GM23338 (cell line): ENCODE measurements around the gene ACOT11. TPM values are rescaled to one million over a fixed set of nuclear protein-coding genes. Genes with fewer than 3 reads are reported as not detected.

Source experiments
- ATAC-seq: fragments of 200-7000 bp; cut with Tn5 transposase; 3 replicates; pipeline ENCODE4 v1.9.1; 2020
- DNase-seq: peaks from one replicate; pipeline ENCODE4 v3.0.0-alpha.2; 2015; ENCODE audit warnings: low spot score
- H2AFZ ChIP-seq: fragments of 200-600 bp; sonication (generic); 2 replicates; pipeline ENCODE4 v1.8.0; 2016; ENCODE audit warnings: antibody characterized with exemption, mild to moderate bottlenecking, moderate library complexity
- H3F3A ChIP-seq: fragments of 200-600 bp; sonication (generic); replicated peaks from 2 replicates; pipeline ENCODE4 v1.8.0; 2017; ENCODE audit warnings: antibody characterized with exemption, mixed run types, low read depth
- H3K27ac ChIP-seq: fragments of 200-600 bp; sonication (generic); 2 replicates; pipeline ENCODE4 v1.6.1; 2016; ENCODE audit warnings: low read depth
- H3K27me3 ChIP-seq: fragments of 200-600 bp; sonication (generic); 2 replicates; pipeline ENCODE4 v1.8.0; 2016; ENCODE audit warnings: mild to moderate bottlenecking, mixed run types, moderate library complexity; ENCODE audit not compliant: insufficient read depth
- H3K36me3 ChIP-seq: fragments of 200-600 bp; sonication (generic); 2 replicates; pipeline ENCODE4 v1.8.0; 2016; ENCODE audit warnings: mild to moderate bottlenecking; ENCODE audit not compliant: insufficient read depth
- H3K4me1 ChIP-seq: fragments of 200-600 bp; sonication (generic); 2 replicates; pipeline ENCODE4 v1.8.0; 2016; ENCODE audit warnings: mild to moderate bottlenecking, moderate library complexity; ENCODE audit not compliant: insufficient read depth
- H3K4me2 ChIP-seq: fragments of 200-600 bp; sonication (generic); 2 replicates; pipeline ENCODE4 v1.7.1; 2017; ENCODE audit warnings: mixed run types
- H3K4me3 ChIP-seq: fragments of 200-600 bp; sonication (generic); 2 replicates; pipeline ENCODE4 v1.6.1; 2016; ENCODE audit warnings: mixed run types
- H3K79me2 ChIP-seq: fragments of 200-600 bp; sonication (generic); replicated peaks from 2 replicates; pipeline ENCODE4 v1.8.0; 2017; ENCODE audit warnings: mild to moderate bottlenecking; ENCODE audit not compliant: insufficient read depth
- H3K9me2 ChIP-seq: fragments of 200-600 bp; sonication (generic); 2 replicates; pipeline ENCODE4 v1.8.0; 2017; ENCODE audit not compliant: insufficient read depth
- H4K20me1 ChIP-seq: fragments of 200-600 bp; sonication (generic); replicated peaks from 2 replicates; pipeline ENCODE4 v1.8.0; 2017; ENCODE audit warnings: mild to moderate bottlenecking; ENCODE audit not compliant: insufficient read depth
- H3K27ac Mint-ChIP-seq: 2 replicates; pipeline ENCODE4 v1.8.0; 2020; ENCODE audit warnings: inconsistent platforms, mild to moderate bottlenecking, moderate library complexity, mixed read lengths
- H3K27me3 Mint-ChIP-seq: 3 replicates; pipeline ENCODE4 v1.8.0; 2022; ENCODE audit warnings: low read depth, mild to moderate bottlenecking, moderate library complexity, mixed read lengths, inconsistent platforms; ENCODE audit not compliant: insufficient read depth, poor library complexity
- H3K36me3 Mint-ChIP-seq: 3 replicates; pipeline ENCODE4 v1.8.0; 2021; ENCODE audit warnings: low read depth, mild to moderate bottlenecking, inconsistent platforms, moderate library complexity, mixed read lengths
- H3K4me1 Mint-ChIP-seq: 3 replicates; pipeline ENCODE4 v1.8.0; 2020; ENCODE audit warnings: mild to moderate bottlenecking, inconsistent platforms, mixed read lengths
- H3K4me3 Mint-ChIP-seq: 3 replicates; pipeline ENCODE4 v1.8.0; 2021; ENCODE audit warnings: moderate library complexity, mild to moderate bottlenecking, inconsistent platforms, mixed read lengths
- H3K9me3 Mint-ChIP-seq: 3 replicates; pipeline ENCODE4 v1.8.0; 2020; ENCODE audit warnings: moderate library complexity, mild to moderate bottlenecking, inconsistent platforms, mixed read lengths
- CREB1 ChIP-seq: fragments of 250-450 bp; sonication (Bioruptor Pico); IDR thresholded peaks from 2 replicates; pipeline ENCODE4 v1.5.0; 2020; ENCODE audit warnings: low read depth, mild to moderate bottlenecking, moderate library complexity
- CTCF ChIP-seq, 2 experiments: fragments of 200-600 bp in 1 of 2; sonication (generic) in 1 of 2; conservative IDR thresholded peaks; 2 replicates each; pipeline versions ENCODE4 v1.5.1 to v1.6.1; 2016 to 2017; ENCODE audit warnings: antibody characterized with exemption in 2 of 2, low read depth in 2 of 2, mild to moderate bottlenecking in 2 of 2, moderate library complexity in 1 of 2
- EZH2 ChIP-seq: fragments of 200-600 bp; sonication (generic); IDR thresholded peaks from one replicate; pipeline ENCODE4 v1.8.0; 2017; ENCODE audit warnings: antibody characterized with exemption, mild to moderate bottlenecking, low read depth; ENCODE audit not compliant: unreplicated experiment
- EZH2phosphoT487 ChIP-seq: fragments of 200-600 bp; sonication (generic); IDR thresholded peaks from one replicate; pipeline ENCODE4 v1.8.1; 2018; ENCODE audit warnings: antibody characterized with exemption; ENCODE audit not compliant: unreplicated experiment
- NANOG ChIP-seq: IDR thresholded peaks from 2 replicates; pipeline ENCODE4 v1.6.1; 2016; ENCODE audit warnings: antibody characterized with exemption, borderline replicate concordance
- POLR2AphosphoS5 ChIP-seq: IDR thresholded peaks from 2 replicates; pipeline ENCODE4 v1.6.1; 2016; ENCODE audit warnings: antibody characterized with exemption, low read depth
- REST ChIP-seq: IDR thresholded peaks from one replicate; pipeline ENCODE4 v1.6.1; 2018; ENCODE audit warnings: antibody characterized with exemption; ENCODE audit not compliant: unreplicated experiment
- STAT1 ChIP-seq: IDR thresholded peaks from one replicate; pipeline ENCODE4 v1.6.1; 2016; ENCODE audit warnings: antibody characterized with exemption; ENCODE audit not compliant: unreplicated experiment
- ZNF114 ChIP-seq: fragments of 250-450 bp; sonication (Bioruptor Pico); IDR thresholded peaks from 2 replicates; pipeline ENCODE4 v1.5.0; 2020; ENCODE audit warnings: mild to moderate bottlenecking, moderate library complexity
- ZNF331 ChIP-seq: fragments of 250-450 bp; sonication (Bioruptor Pico); IDR thresholded peaks from 2 replicates; pipeline ENCODE4 v1.5.0; 2020; ENCODE audit warnings: low read depth, mild to moderate bottlenecking, moderate library complexity
- ZNF462 ChIP-seq: fragments of 250-450 bp; sonication (Bioruptor Pico); IDR thresholded peaks from 2 replicates; pipeline ENCODE4 v1.5.0; 2020; ENCODE audit warnings: mild to moderate bottlenecking, moderate library complexity
- polyA plus RNA-seq: library from polyadenylated mRNA; unstranded; fragments of >200 nt; fragmentation: Nextera tagmentation; extraction: Ambion mirVana; gene quantifications from 2 replicates; pipeline ENCODE4 v1.2.1, GENCODE V29; 2016
- total RNA-seq: library from RNA; depleted of rRNA; stranded (reverse); fragments of >200 nt; shearing (Covaris generic); gene quantifications from 2 replicates; pipeline ENCODE4 v1.2.3, GENCODE V29; 2014

The ACOT11 gene
- total and polyA plus RNA-seq, 2 experiments from 2014 or later, result 1.6 to 2.7 TPM

GRCh38 chr1:54528613-54529012 is 19.4 kb upstream of the ACOT11 start (continued):
- TF ChIP-seq CTCF (conservative IDR thresholded peaks at IDR 0.05; ENCODE audit: low read depth in 2 of 2), result no peak
- no peak for TF ChIP-seq ZNF462 (CRISPR knock-in tag)
- no peak for TF ChIP-seq STAT1
- TF ChIP-seq NANOG, result no peak

GRCh38 chr1:54532033-54532432 is 16.0 kb upstream of the ACOT11 start:
- ATAC-seq, result no peak
- H3F3A ChIP-seq, result no peaks in the 10 kb centered on the region
- H2AFZ ChIP-seq, result no peak overlapping the region
- no peaks in the 10 kb centered on the region for H3K36me3 ChIP-seq
- H3K4me3 ChIP-seq, result no peak overlapping the region
- no peaks in the 10 kb centered on the region for H3K4me1 Mint-ChIP-seq
- H3K4me3 Mint-ChIP-seq, result no peak overlapping the region
- no peaks in the 10 kb centered on the region for H3K27me3 ChIP-seq
- no peaks in the 10 kb centered on the region for H3K27me3 Mint-ChIP-seq
- no peaks in the 10 kb centered on the region for H3K79me2 ChIP-seq
- H3K27ac Mint-ChIP-seq, result no peak overlapping the region
- no peak for DNase-seq
- no peak overlapping the region for H3K27ac ChIP-seq
- no peak overlapping the region for H3K4me2 ChIP-seq
- no peaks in the 10 kb centered on the region for H3K9me2 ChIP-seq
- no peaks in the 10 kb centered on the region for H3K36me3 Mint-ChIP-seq
- H3K4me1 ChIP-seq, result no peaks in the 10 kb centered on the region
- no peaks in the 10 kb centered on the region for H3K9me3 Mint-ChIP-seq
- H4K20me1 ChIP-seq, result no peaks in the 10 kb centered on the region
- no peak for TF ChIP-seq STAT1
- TF ChIP-seq EZH2, result no peak
- no peak for TF ChIP-seq CREB1 (CRISPR knock-in tag)
- TF ChIP-seq NANOG, result no peak
- TF ChIP-seq ZNF114 (CRISPR knock-in tag), result no peak
- no peak for TF ChIP-seq CTCF (conservative IDR thresholded peaks at IDR 0.05; ENCODE audit: low read depth in 2 of 2)
- TF ChIP-seq EZH2phosphoT487, result no peak
- no peak for TF ChIP-seq REST
- no peak for TF ChIP-seq POLR2AphosphoS5
- no peak for TF ChIP-seq ZNF331 (CRISPR knock-in tag)
